GM23338 (cell line): Measurements from ENCODE around the gene NR4A1. TPM values are rescaled to one million over a fixed set of nuclear protein-coding genes. Genes with fewer than 3 reads are reported as not detected.

Experiments used
- ATAC-seq: fragments of 200-7000 bp; cut with Tn5 transposase; 3 replicates; pipeline ENCODE4 v1.9.1; 2020
- DNase-seq: peaks from one replicate; pipeline ENCODE4 v3.0.0-alpha.2; 2015; ENCODE audit warnings: low spot score
- H2AFZ ChIP-seq: fragments of 200-600 bp; sonication (generic); 2 replicates; pipeline ENCODE4 v1.8.0; 2016; ENCODE audit warnings: antibody characterized with exemption, mild to moderate bottlenecking, moderate library complexity
- H3F3A ChIP-seq: fragments of 200-600 bp; sonication (generic); replicated peaks from 2 replicates; pipeline ENCODE4 v1.8.0; 2017; ENCODE audit warnings: antibody characterized with exemption, mixed run types, low read depth
- H3K27ac ChIP-seq: fragments of 200-600 bp; sonication (generic); 2 replicates; pipeline ENCODE4 v1.6.1; 2016; ENCODE audit warnings: low read depth
- H3K27me3 ChIP-seq: fragments of 200-600 bp; sonication (generic); 2 replicates; pipeline ENCODE4 v1.8.0; 2016; ENCODE audit warnings: mild to moderate bottlenecking, mixed run types, moderate library complexity; ENCODE audit not compliant: insufficient read depth
- H3K36me3 ChIP-seq: fragments of 200-600 bp; sonication (generic); 2 replicates; pipeline ENCODE4 v1.8.0; 2016; ENCODE audit warnings: mild to moderate bottlenecking; ENCODE audit not compliant: insufficient read depth
- H3K4me1 ChIP-seq: fragments of 200-600 bp; sonication (generic); 2 replicates; pipeline ENCODE4 v1.8.0; 2016; ENCODE audit warnings: mild to moderate bottlenecking, moderate library complexity; ENCODE audit not compliant: insufficient read depth
- H3K4me2 ChIP-seq: fragments of 200-600 bp; sonication (generic); 2 replicates; pipeline ENCODE4 v1.7.1; 2017; ENCODE audit warnings: mixed run types
- H3K4me3 ChIP-seq: fragments of 200-600 bp; sonication (generic); 2 replicates; pipeline ENCODE4 v1.6.1; 2016; ENCODE audit warnings: mixed run types
- H3K79me2 ChIP-seq: fragments of 200-600 bp; sonication (generic); replicated peaks from 2 replicates; pipeline ENCODE4 v1.8.0; 2017; ENCODE audit warnings: mild to moderate bottlenecking; ENCODE audit not compliant: insufficient read depth
- H3K9me2 ChIP-seq: fragments of 200-600 bp; sonication (generic); 2 replicates; pipeline ENCODE4 v1.8.0; 2017; ENCODE audit not compliant: insufficient read depth
- H4K20me1 ChIP-seq: fragments of 200-600 bp; sonication (generic); replicated peaks from 2 replicates; pipeline ENCODE4 v1.8.0; 2017; ENCODE audit warnings: mild to moderate bottlenecking; ENCODE audit not compliant: insufficient read depth
- H3K27ac Mint-ChIP-seq: 2 replicates; pipeline ENCODE4 v1.8.0; 2020; ENCODE audit warnings: inconsistent platforms, mild to moderate bottlenecking, moderate library complexity, mixed read lengths
- H3K27me3 Mint-ChIP-seq: 3 replicates; pipeline ENCODE4 v1.8.0; 2022; ENCODE audit warnings: low read depth, mild to moderate bottlenecking, moderate library complexity, mixed read lengths, inconsistent platforms; ENCODE audit not compliant: insufficient read depth, poor library complexity
- H3K36me3 Mint-ChIP-seq: 3 replicates; pipeline ENCODE4 v1.8.0; 2021; ENCODE audit warnings: low read depth, mild to moderate bottlenecking, inconsistent platforms, moderate library complexity, mixed read lengths
- H3K4me1 Mint-ChIP-seq: 3 replicates; pipeline ENCODE4 v1.8.0; 2020; ENCODE audit warnings: mild to moderate bottlenecking, inconsistent platforms, mixed read lengths
- H3K4me3 Mint-ChIP-seq: 3 replicates; pipeline ENCODE4 v1.8.0; 2021; ENCODE audit warnings: moderate library complexity, mild to moderate bottlenecking, inconsistent platforms, mixed read lengths
- H3K9me3 Mint-ChIP-seq: 3 replicates; pipeline ENCODE4 v1.8.0; 2020; ENCODE audit warnings: moderate library complexity, mild to moderate bottlenecking, inconsistent platforms, mixed read lengths
- EZH2 ChIP-seq: fragments of 200-600 bp; sonication (generic); IDR thresholded peaks from one replicate; pipeline ENCODE4 v1.8.0; 2017; ENCODE audit warnings: antibody characterized with exemption, mild to moderate bottlenecking, low read depth; ENCODE audit not compliant: unreplicated experiment
- EZH2phosphoT487 ChIP-seq: fragments of 200-600 bp; sonication (generic); IDR thresholded peaks from one replicate; pipeline ENCODE4 v1.8.1; 2018; ENCODE audit warnings: antibody characterized with exemption; ENCODE audit not compliant: unreplicated experiment
- POLR2AphosphoS5 ChIP-seq: IDR thresholded peaks from 2 replicates; pipeline ENCODE4 v1.6.1; 2016; ENCODE audit warnings: antibody characterized with exemption, low read depth
- STAT1 ChIP-seq: IDR thresholded peaks from one replicate; pipeline ENCODE4 v1.6.1; 2016; ENCODE audit warnings: antibody characterized with exemption; ENCODE audit not compliant: unreplicated experiment
- ZNF331 ChIP-seq: fragments of 250-450 bp; sonication (Bioruptor Pico); IDR thresholded peaks from 2 replicates; pipeline ENCODE4 v1.5.0; 2020; ENCODE audit warnings: low read depth, mild to moderate bottlenecking, moderate library complexity
- polyA plus RNA-seq: library from polyadenylated mRNA; unstranded; fragments of >200 nt; fragmentation: Nextera tagmentation; extraction: Ambion mirVana; gene quantifications from 2 replicates; pipeline ENCODE4 v1.2.1, GENCODE V29; 2016
- total RNA-seq: library from RNA; depleted of rRNA; stranded (reverse); fragments of >200 nt; shearing (Covaris generic); gene quantifications from 2 replicates; pipeline ENCODE4 v1.2.3, GENCODE V29; 2014
- TF ChIP-seq, protein P1 (sequence below): fragments of 250-450 bp; sonication (Bioruptor Pico); IDR thresholded peaks from 2 replicates; pipeline ENCODE4 v1.5.0; 2020; ENCODE audit warnings: mild to moderate bottlenecking, moderate library complexity
- TF ChIP-seq, protein P2 (sequence below): IDR thresholded peaks from one replicate; pipeline ENCODE4 v1.6.1; 2018; ENCODE audit warnings: antibody characterized with exemption; ENCODE audit not compliant: unreplicated experiment

Gene NR4A1
- total and polyA plus RNA-seq, 2 experiments from 2014 or later: 7.5 to 19.1 TPM

DNA sequence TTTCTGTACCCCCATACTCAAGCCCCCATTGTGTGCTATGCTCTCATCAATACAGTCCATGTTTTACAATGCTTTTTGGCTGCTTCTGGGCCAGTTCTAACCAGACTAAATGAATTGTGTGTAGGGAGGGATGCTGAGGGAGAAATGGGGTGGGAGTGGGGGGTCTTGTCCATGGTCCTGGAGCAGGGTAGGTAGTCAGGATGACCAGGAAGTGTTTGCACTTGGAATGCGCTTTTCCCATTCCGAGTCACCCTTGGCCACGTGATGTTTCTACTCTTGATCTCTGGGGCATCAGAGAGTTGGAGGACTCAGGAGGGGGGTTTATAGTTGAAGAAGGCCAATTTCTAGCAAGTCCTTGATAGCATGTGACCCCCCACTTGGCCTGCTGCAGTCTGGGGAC is 27.0 kb downstream of the NR4A1 start:
- H3K27ac ChIP-seq: no peak overlapping the region
- Mint-ChIP-seq H3K27me3 (peaks cover 14% of the 10 kb centered on the region), H3K4me3 (no peak overlapping the region), H3K9me3 (no peaks in the 10 kb centered on the region), H3K36me3 (peaks cover 49% of the 10 kb centered on the region), H3K4me1 (peaks cover 33% of the 10 kb centered on the region), H3K27ac (no peak overlapping the region)
- H3K79me2 ChIP-seq: peaks cover 21% of the 10 kb centered on the region
- no peak overlapping the region for H3K4me3 ChIP-seq
- H3K4me2 ChIP-seq: no peak overlapping the region
- TF ChIP-seq EZH2: no peak
- TF ChIP-seq, protein P1, sequence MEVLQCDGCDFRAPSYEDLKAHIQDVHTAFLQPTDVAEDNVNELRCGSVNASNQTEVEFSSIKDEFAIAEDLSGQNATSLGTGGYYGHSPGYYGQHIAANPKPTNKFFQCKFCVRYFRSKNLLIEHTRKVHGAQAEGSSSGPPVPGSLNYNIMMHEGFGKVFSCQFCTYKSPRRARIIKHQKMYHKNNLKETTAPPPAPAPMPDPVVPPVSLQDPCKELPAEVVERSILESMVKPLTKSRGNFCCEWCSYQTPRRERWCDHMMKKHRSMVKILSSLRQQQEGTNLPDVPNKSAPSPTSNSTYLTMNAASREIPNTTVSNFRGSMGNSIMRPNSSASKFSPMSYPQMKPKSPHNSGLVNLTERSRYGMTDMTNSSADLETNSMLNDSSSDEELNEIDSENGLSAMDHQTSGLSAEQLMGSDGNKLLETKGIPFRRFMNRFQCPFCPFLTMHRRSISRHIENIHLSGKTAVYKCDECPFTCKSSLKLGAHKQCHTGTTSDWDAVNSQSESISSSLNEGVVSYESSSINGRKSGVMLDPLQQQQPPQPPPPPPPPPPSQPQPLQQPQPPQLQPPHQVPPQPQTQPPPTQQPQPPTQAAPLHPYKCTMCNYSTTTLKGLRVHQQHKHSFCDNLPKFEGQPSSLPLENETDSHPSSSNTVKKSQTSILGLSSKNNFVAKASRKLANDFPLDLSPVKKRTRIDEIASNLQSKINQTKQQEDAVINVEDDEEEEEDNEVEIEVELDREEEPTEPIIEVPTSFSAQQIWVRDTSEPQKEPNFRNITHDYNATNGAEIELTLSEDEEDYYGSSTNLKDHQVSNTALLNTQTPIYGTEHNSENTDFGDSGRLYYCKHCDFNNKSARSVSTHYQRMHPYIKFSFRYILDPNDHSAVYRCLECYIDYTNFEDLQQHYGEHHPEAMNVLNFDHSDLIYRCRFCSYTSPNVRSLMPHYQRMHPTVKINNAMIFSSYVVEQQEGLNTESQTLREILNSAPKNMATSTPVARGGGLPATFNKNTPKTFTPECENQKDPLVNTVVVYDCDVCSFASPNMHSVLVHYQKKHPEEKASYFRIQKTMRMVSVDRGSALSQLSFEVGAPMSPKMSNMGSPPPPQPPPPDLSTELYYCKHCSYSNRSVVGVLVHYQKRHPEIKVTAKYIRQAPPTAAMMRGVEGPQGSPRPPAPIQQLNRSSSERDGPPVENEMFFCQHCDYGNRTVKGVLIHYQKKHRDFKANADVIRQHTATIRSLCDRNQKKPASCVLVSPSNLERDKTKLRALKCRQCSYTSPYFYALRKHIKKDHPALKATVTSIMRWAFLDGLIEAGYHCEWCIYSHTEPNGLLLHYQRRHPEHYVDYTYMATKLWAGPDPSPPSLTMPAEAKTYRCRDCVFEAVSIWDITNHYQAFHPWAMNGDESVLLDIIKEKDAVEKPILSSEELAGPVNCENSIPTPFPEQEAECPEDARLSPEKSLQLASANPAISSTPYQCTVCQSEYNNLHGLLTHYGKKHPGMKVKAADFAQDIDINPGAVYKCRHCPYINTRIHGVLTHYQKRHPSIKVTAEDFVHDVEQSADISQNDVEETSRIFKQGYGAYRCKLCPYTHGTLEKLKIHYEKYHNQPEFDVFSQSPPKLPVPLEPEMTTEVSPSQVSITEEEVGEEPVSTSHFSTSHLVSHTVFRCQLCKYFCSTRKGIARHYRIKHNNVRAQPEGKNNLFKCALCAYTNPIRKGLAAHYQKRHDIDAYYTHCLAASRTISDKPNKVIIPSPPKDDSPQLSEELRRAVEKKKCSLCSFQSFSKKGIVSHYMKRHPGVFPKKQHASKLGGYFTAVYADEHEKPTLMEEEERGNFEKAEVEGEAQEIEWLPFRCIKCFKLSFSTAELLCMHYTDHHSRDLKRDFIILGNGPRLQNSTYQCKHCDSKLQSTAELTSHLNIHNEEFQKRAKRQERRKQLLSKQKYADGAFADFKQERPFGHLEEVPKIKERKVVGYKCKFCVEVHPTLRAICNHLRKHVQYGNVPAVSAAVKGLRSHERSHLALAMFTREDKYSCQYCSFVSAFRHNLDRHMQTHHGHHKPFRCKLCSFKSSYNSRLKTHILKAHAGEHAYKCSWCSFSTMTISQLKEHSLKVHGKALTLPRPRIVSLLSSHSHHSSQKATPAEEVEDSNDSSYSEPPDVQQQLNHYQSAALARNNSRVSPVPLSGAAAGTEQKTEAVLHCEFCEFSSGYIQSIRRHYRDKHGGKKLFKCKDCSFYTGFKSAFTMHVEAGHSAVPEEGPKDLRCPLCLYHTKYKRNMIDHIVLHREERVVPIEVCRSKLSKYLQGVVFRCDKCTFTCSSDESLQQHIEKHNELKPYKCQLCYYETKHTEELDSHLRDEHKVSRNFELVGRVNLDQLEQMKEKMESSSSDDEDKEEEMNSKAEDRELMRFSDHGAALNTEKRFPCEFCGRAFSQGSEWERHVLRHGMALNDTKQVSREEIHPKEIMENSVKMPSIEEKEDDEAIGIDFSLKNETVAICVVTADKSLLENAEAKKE (CRISPR knock-in tag): no peak
- no peak for TF ChIP-seq STAT1
- no peak for TF ChIP-seq EZH2phosphoT487
- no peak for TF ChIP-seq POLR2AphosphoS5
- TF ChIP-seq, protein P2, sequence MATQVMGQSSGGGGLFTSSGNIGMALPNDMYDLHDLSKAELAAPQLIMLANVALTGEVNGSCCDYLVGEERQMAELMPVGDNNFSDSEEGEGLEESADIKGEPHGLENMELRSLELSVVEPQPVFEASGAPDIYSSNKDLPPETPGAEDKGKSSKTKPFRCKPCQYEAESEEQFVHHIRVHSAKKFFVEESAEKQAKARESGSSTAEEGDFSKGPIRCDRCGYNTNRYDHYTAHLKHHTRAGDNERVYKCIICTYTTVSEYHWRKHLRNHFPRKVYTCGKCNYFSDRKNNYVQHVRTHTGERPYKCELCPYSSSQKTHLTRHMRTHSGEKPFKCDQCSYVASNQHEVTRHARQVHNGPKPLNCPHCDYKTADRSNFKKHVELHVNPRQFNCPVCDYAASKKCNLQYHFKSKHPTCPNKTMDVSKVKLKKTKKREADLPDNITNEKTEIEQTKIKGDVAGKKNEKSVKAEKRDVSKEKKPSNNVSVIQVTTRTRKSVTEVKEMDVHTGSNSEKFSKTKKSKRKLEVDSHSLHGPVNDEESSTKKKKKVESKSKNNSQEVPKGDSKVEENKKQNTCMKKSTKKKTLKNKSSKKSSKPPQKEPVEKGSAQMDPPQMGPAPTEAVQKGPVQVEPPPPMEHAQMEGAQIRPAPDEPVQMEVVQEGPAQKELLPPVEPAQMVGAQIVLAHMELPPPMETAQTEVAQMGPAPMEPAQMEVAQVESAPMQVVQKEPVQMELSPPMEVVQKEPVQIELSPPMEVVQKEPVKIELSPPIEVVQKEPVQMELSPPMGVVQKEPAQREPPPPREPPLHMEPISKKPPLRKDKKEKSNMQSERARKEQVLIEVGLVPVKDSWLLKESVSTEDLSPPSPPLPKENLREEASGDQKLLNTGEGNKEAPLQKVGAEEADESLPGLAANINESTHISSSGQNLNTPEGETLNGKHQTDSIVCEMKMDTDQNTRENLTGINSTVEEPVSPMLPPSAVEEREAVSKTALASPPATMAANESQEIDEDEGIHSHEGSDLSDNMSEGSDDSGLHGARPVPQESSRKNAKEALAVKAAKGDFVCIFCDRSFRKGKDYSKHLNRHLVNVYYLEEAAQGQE: peak; percentile 71
- TF ChIP-seq ZNF331: no peak
- peak; percentile 22 for DNase-seq
- peaks cover 6% of the 10 kb centered on the region; the same call in 1 of the 2 replicates for H3K36me3 ChIP-seq
- no peak overlapping the region for H2AFZ ChIP-seq
- H3K27me3 ChIP-seq: peaks cover 12% of the 10 kb centered on the region; the same call in 1 of the 2 replicates
- H4K20me1 ChIP-seq: peaks cover 21% of the 10 kb centered on the region
- peaks cover 40% of the 10 kb centered on the region; the same call in 1 of the 2 replicates for H3K4me1 ChIP-seq
- H3F3A ChIP-seq: 0 out of 2 replicates have a peak, but pooled peaks cover 11% of the 10 kb centered on the region
- H3K9me2 ChIP-seq: no peaks in the 10 kb centered on the region
- ATAC-seq: no peak
